HG02852 (cell line): ENCODE results near the gene CYBB.
A peak's percentile ranks its signal among the peaks of the same experiment; 100 is the strongest.
"Not testable (repeated sequence)": the region's sequence is repeated elsewhere in the genome, so short reads cannot be mapped to it uniquely, and the experiment has no call there.

Source experiments
- ATAC-seq: cut with Tn5 transposase; IDR thresholded peaks from one replicate; pipeline ENCODE4 v1.9.1; 2021; ENCODE audit warnings: mild to moderate bottlenecking, moderate library complexity; ENCODE audit not compliant: unreplicated experiment

Gene CYBB

GRCh38 chrX:37779857-37780256 is at the start of gene CYBB:
Gene CYBB (plus strand): TSS chrX:37780059. CDS start chrX:37780078, 19 bp downstream.
- no peak for ATAC-seq

- ATAC-seq, result peak; percentile 46
These were observed 34.5 kb upstream of the CYBB start for GRCh38 chrX:37745354-37745753.

GRCh38 chrX:37745835-37746217 is 34.0 kb upstream of the CYBB start:
- ATAC-seq, result peak; percentile 32

- peak; percentile 95 for ATAC-seq
These were observed 33.5 kb upstream of the CYBB start for GRCh38 chrX:37746218-37746941.

GRCh38 chrX:37746951-37747350 is 32.9 kb upstream of the CYBB start:
- no peak for ATAC-seq

- ATAC-seq, result no peak
These were observed 27.6 kb upstream of the CYBB start for GRCh38 chrX:37752281-37752680.

- ATAC-seq, result no peak
These were observed 26.9 kb upstream of the CYBB start for GRCh38 chrX:37752936-37753335.

GRCh38 chrX:37753384-37753783 is 26.5 kb upstream of the CYBB start:
- ATAC-seq, result no peak

GRCh38 chrX:37754516-37754915 is 25.3 kb upstream of the CYBB start:
- ATAC-seq, result peak; percentile 11

- ATAC-seq, result peak; percentile 91
These were observed 24.8 kb upstream of the CYBB start for GRCh38 chrX:37755025-37755424.

GRCh38 chrX:37757082-37757481 is 22.8 kb upstream of the CYBB start:
- ATAC-seq, result no peak

- ATAC-seq, result no peak
These were observed 20.5 kb upstream of the CYBB start for GRCh38 chrX:37759351-37759750.

- ATAC-seq, result no peak
These were observed 19.9 kb upstream of the CYBB start for GRCh38 chrX:37759878-37760418.

GRCh38 chrX:37763400-37763799 is 16.5 kb upstream of the CYBB start:
- no peak for ATAC-seq

GRCh38 chrX:37765507-37765906 is 14.4 kb upstream of the CYBB start:
- no peak for ATAC-seq

GRCh38 chrX:37767430-37767829 is 12.4 kb upstream of the CYBB start:
- no peak for ATAC-seq

GRCh38 chrX:37768866-37769265 is 11.0 kb upstream of the CYBB start:
- not testable (repeated sequence) for ATAC-seq

GRCh38 chrX:37776283-37776986 is 3.4 kb upstream of the CYBB start:
- ATAC-seq, result peak; percentile 53

GRCh38 chrX:37776987-37777325 is 2.9 kb upstream of the CYBB start:
- peak; percentile 38 for ATAC-seq

- no peak for ATAC-seq
These were observed 1.2 kb downstream of the CYBB start for GRCh38 chrX:37781081-37781480.

- peak; percentile 5 for ATAC-seq
These were observed 2.0 kb downstream of the CYBB start for GRCh38 chrX:37781814-37782213.

- ATAC-seq, result no peak
These were observed 2.5 kb downstream of the CYBB start for GRCh38 chrX:37782359-37782758.
